Keratinocyte (primary cell): ENCODE data around the gene SIN3A. TPM values are rescaled to one million over a fixed set of nuclear protein-coding genes. Genes with fewer than 3 reads are reported as not detected.
"Not testable (repeated sequence)": the region's sequence is repeated elsewhere in the genome, so short reads cannot be mapped to it uniquely, and the experiment has no call there.

ENCODE experiments used
- DNase-seq: peaks from one replicate; pipeline ENCODE4 v3.0.0-alpha.2; 2011; ENCODE audit warnings: low read depth, missing footprints, low spot score
- FAIRE-seq: peaks from 2 replicates; lab custom pipeline; 2011; peaks lifted over from hg19 to GRCh38; lab: Jason Lieb, UNC
- H2AFZ ChIP-seq: 2 replicates; pipeline ENCODE4 v1.6.0; 2012; ENCODE audit warnings: low read length, control low read depth, inconsistent platforms; ENCODE audit not compliant: control insufficient read depth
- H3K27ac ChIP-seq: 2 replicates; pipeline ENCODE4 v1.5.1; 2011; ENCODE audit warnings: low read length; ENCODE audit not compliant: control insufficient read depth, insufficient read depth
- H3K27me3 ChIP-seq: 3 replicates; pipeline ENCODE4 v1.6.0; 2011; ENCODE audit warnings: low read length; ENCODE audit not compliant: control insufficient read depth, insufficient read depth; ENCODE audit errors: extremely low read depth
- H3K36me3 ChIP-seq, 2 experiments: 2 replicates in 1 of 2; 3 replicates in 1 of 2; pipeline ENCODE4 v1.5.1; 2011; ENCODE audit warnings: low read length in 2 of 2, mild to moderate bottlenecking in 1 of 2; ENCODE audit not compliant: control insufficient read depth in 2 of 2, insufficient read depth in 2 of 2; ENCODE audit errors: extremely low read depth in 1 of 2
- H3K4me1 ChIP-seq: 3 replicates; pipeline ENCODE4 v1.5.1; 2011; ENCODE audit warnings: low read length; ENCODE audit not compliant: control insufficient read depth, insufficient read depth; ENCODE audit errors: extremely low read depth
- H3K4me2 ChIP-seq: 3 replicates; pipeline ENCODE4 v1.6.0; 2011; ENCODE audit warnings: low read depth, low read length; ENCODE audit not compliant: control insufficient read depth, insufficient read depth; ENCODE audit errors: extremely low read depth
- H3K4me3 ChIP-seq, 3 experiments: fragments of 200-600 bp in 1 of 3; sonication (generic) in 1 of 3; 2 replicates in 2 of 3; 3 replicates in 1 of 3; pipeline ENCODE4 v1.5.1; 2011 to 2016; ENCODE audit warnings: low read length in 3 of 3, mild to moderate bottlenecking in 3 of 3, control low read depth in 2 of 3, inconsistent platforms in 1 of 3, low read depth in 1 of 3, mixed read lengths in 1 of 3, mixed run types in 1 of 3, moderate library complexity in 1 of 3; ENCODE audit not compliant: control insufficient read depth in 2 of 3, insufficient read depth in 2 of 3; ENCODE audit errors: extremely low read depth in 1 of 3
- H3K79me2 ChIP-seq: 2 replicates; pipeline ENCODE4 v1.6.0; 2012; ENCODE audit warnings: low read length; ENCODE audit not compliant: control insufficient read depth, insufficient read depth
- H3K9ac ChIP-seq: 3 replicates; pipeline ENCODE4 v1.6.0; 2011; ENCODE audit warnings: low read length; ENCODE audit not compliant: control insufficient read depth, insufficient read depth; ENCODE audit errors: extremely low read depth
- H3K9me1 ChIP-seq: 3 replicates; pipeline ENCODE4 v1.6.0; 2011; ENCODE audit warnings: low read length; ENCODE audit not compliant: control insufficient read depth, insufficient read depth; ENCODE audit errors: extremely low read depth
- H3K9me3 ChIP-seq: 2 replicates; pipeline ENCODE4 v1.5.1; 2012; ENCODE audit warnings: low read depth, low read length; ENCODE audit not compliant: control insufficient read depth
- H4K20me1 ChIP-seq: 3 replicates; pipeline ENCODE4 v1.6.0; 2011; ENCODE audit warnings: low read length; ENCODE audit not compliant: control insufficient read depth, insufficient read depth; ENCODE audit errors: extremely low read depth
- EZH2 ChIP-seq: IDR thresholded peaks from one replicate; pipeline ENCODE4 v1.6.1; 2012; ENCODE audit warnings: inconsistent platforms, mild to moderate bottlenecking, low read length, moderate library complexity
- dilution Hi-C: fragments of 300-500 bp; cut with MboI; formaldehyde crosslinking; loops from one replicate; pipeline ENCODE4 v1.7.0; 2020; ENCODE audit warnings: low sequenced_read_pairs; ENCODE audit not compliant: extremely low pct_ligation_motif_present
- polyA plus RNA-seq, 5 experiments: library from polyadenylated mRNA; depleted of rRNA in 3 of 5; stranded (reverse) in 3 of 5; stranded (forward) in 1 of 5; unstranded in 1 of 5; fragments of >200 nt; gene quantifications; 1 replicate in 1 of 5; 2 replicates in 3 of 5; 3 replicates in 1 of 5; pipeline versions ENCODE4 v1.2.1 to v1.2.3, GENCODE V29; 2011 to 2012; ENCODE audit warnings: missing spikeins in 2 of 5, low read depth in 1 of 5, low replicate concordance in 1 of 5
- TF ChIP-seq, protein P1 (sequence below), 3 experiments: IDR thresholded peaks in 1 of 3; conservative IDR thresholded peaks in 1 of 3; optimal IDR thresholded peaks in 1 of 3; 2 replicates in 2 of 3; 3 replicates in 1 of 3; pipeline versions ENCODE3 to v1.5.1; 2011; ENCODE audit warnings: low read length in 3 of 3, mild to moderate bottlenecking in 3 of 3, moderate library complexity in 2 of 3, control low read depth in 1 of 3, inconsistent platforms in 1 of 3; ENCODE audit not compliant: insufficient read depth in 2 of 3; ENCODE audit errors: extremely low read depth in 1 of 3

The SIN3A gene
- polyA plus RNA-seq, 1 donor (not counting 4 experiments of a cell fraction or from before 2014, with no cell fraction given) = 19.4 TPM

- dilution Hi-C loops = no loop called here
Measured at GRCh38 chr15:75347222-75348033, 104.1 kb downstream of the SIN3A start.

DNA sequence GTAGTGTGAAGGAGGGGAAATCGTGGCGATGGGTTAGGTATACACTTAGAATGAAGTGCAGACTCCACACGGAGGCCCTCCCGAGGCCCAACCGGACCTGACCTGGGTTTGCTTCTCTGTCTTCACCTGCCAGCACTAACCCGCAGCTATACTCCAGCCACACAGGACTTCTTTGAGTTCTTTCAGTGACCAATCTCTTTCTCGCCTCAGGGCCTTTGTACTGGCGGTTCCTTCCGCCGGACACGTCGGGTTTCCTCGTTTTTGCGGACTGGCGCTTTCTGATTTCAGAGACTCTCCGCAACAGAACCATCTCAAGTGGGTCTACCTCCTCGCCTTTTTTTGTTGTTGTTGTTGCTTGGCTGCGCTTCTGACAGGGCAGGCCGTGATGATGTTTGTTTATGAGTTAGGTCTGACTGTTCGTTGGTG is 104.7 kb downstream of the SIN3A start, which contains the start of gene NEIL1:
Gene NEIL1, plus strand, starts transcription at position 244 of the 426 bp plus-strand sequence. CDS start 1,867 bp downstream, outside the sequence.
- no peaks in the 10 kb centered on the region for H3K79me2 ChIP-seq
- H3K9ac ChIP-seq = peak within 1 kb of the TSS; percentile 61
- peaks cover 7% of the 10 kb centered on the region for H3K4me1 ChIP-seq
- no peaks in the 10 kb centered on the region for H4K20me1 ChIP-seq
- peak within 1 kb of the TSS; percentile 83 for H3K4me2 ChIP-seq
- no peak within 1 kb of the TSS for H3K27ac ChIP-seq
- peaks cover 0 to 3% of the 10 kb centered on the region in 2 experiments for H3K36me3 ChIP-seq
- FAIRE-seq (no peak), DNase-seq (no peak)
- peak within 1 kb of the TSS; percentile 70 to 78 (median 72) for H3K4me3 ChIP-seq
- dilution Hi-C loops = no loop called here
- no peaks in the 10 kb centered on the region for H3K9me3 ChIP-seq
- no peaks in the 10 kb centered on the region for H3K9me1 ChIP-seq
- peak within 1 kb of the TSS; percentile 78 for H2AFZ ChIP-seq
- H3K27me3 ChIP-seq = peaks cover 12% of the 10 kb centered on the region
- TF ChIP-seq, protein P1, sequence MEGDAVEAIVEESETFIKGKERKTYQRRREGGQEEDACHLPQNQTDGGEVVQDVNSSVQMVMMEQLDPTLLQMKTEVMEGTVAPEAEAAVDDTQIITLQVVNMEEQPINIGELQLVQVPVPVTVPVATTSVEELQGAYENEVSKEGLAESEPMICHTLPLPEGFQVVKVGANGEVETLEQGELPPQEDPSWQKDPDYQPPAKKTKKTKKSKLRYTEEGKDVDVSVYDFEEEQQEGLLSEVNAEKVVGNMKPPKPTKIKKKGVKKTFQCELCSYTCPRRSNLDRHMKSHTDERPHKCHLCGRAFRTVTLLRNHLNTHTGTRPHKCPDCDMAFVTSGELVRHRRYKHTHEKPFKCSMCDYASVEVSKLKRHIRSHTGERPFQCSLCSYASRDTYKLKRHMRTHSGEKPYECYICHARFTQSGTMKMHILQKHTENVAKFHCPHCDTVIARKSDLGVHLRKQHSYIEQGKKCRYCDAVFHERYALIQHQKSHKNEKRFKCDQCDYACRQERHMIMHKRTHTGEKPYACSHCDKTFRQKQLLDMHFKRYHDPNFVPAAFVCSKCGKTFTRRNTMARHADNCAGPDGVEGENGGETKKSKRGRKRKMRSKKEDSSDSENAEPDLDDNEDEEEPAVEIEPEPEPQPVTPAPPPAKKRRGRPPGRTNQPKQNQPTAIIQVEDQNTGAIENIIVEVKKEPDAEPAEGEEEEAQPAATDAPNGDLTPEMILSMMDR (optimal IDR thresholded peaks at IDR 0.05 in 1 of 3, IDR thresholded peaks at IDR 0.05 in 1 of 3, conservative IDR thresholded peaks at IDR 0.05 in 1 of 3; ENCODE audit: extremely low read depth in 1 of 3, insufficient read depth in 2 of 3, low read length in 3 of 3) = no peak
- TF ChIP-seq EZH2 = no peak

More at GRCh38 chr15:75347222-75348033, 104.1 kb downstream of the SIN3A start:
- H3K9ac ChIP-seq = peak overlapping the region; percentile 61
- H3K79me2 ChIP-seq = no peaks in the 10 kb centered on the region
- no peaks in the 10 kb centered on the region for H3K9me3 ChIP-seq
- H3K4me2 ChIP-seq = peak overlapping the region; percentile 83
- no peaks in the 10 kb centered on the region for H4K20me1 ChIP-seq
- peaks cover 0 to 3% of the 10 kb centered on the region in 2 experiments for H3K36me3 ChIP-seq
- TF ChIP-seq EZH2 = no peak
- TF ChIP-seq, protein P1 (optimal IDR thresholded peaks at IDR 0.05 in 1 of 3, IDR thresholded peaks at IDR 0.05 in 1 of 3, conservative IDR thresholded peaks at IDR 0.05 in 1 of 3; ENCODE audit: extremely low read depth in 1 of 3, insufficient read depth in 2 of 3, low read length in 3 of 3) = no peak
- DNase-seq (no peak), FAIRE-seq (no peak)
- peak overlapping the region; percentile 70 to 78 (median 72) for H3K4me3 ChIP-seq
- H3K27me3 ChIP-seq = peaks cover 12% of the 10 kb centered on the region
- H3K27ac ChIP-seq = no peak overlapping the region
- peaks cover 7% of the 10 kb centered on the region for H3K4me1 ChIP-seq
- no peaks in the 10 kb centered on the region for H3K9me1 ChIP-seq
- peak overlapping the region; percentile 78 for H2AFZ ChIP-seq

GRCh38 chr15:75343953-75344352 is 107.5 kb downstream of the SIN3A start:
- H3K9me1 ChIP-seq, H3K79me2 ChIP-seq, FAIRE-seq, H3K4me3 ChIP-seq, H3K4me1 ChIP-seq, H3K9me3 ChIP-seq, H4K20me1 ChIP-seq, H3K36me3 ChIP-seq, dilution Hi-C loops, H2AFZ ChIP-seq, H3K4me2 ChIP-seq, H3K27ac ChIP-seq, DNase-seq, H3K9ac ChIP-seq: not testable (repeated sequence)
- H3K27me3 ChIP-seq = peaks cover 12% of the 10 kb centered on the region
